ENCODE results near the gene DNASE1.

DNA sequence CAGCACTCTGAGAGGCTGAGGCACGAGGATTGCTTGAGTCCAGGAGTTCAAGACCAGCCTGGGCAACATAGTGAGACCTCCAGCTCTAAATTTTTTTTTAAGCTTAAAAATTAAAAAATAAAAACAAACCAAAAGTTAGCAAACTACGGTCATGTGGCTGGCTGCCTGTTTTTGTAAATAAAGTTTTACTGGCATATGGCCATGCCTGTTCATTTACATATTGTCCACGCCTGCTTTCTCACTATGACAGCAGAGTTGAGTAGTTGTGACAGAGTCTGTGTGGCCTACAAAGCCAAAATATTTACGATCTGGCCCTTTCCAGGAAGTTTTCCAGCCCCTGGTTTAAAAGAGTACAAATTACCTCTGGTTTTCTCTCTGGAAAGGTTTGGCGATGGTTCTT, 46.4 kb upstream of the DNASE1 start:
- no peak for TF ChIP-seq NFIC (IDR thresholded peaks at IDR 0.05)
- no peak for TF ChIP-seq CREB1 (IDR thresholded peaks at IDR 0.05; ENCODE audit: low read depth)
- TF ChIP-seq TEAD4 (IDR thresholded peaks at IDR 0.05) = no peak
- TF ChIP-seq EGR1 (IDR thresholded peaks at IDR 0.05) = no peak
- TF ChIP-seq, protein P1, sequence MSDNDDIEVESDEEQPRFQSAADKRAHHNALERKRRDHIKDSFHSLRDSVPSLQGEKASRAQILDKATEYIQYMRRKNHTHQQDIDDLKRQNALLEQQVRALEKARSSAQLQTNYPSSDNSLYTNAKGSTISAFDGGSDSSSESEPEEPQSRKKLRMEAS (IDR thresholded peaks at IDR 0.05) = no peak
- no peak for TF ChIP-seq ZBTB7A (IDR thresholded peaks at IDR 0.05; ENCODE audit: low read depth)
- TF ChIP-seq TCF12 (IDR thresholded peaks at IDR 0.05; ENCODE audit: low read depth) = no peak
